HG02588 (cell line): ENCODE data around the gene BCAS3.

Experiments used
- ATAC-seq: cut with Tn5 transposase; IDR thresholded peaks from one replicate; pipeline ENCODE4 v1.9.1; 2021; ENCODE audit warnings: mild to moderate bottlenecking, moderate library complexity; ENCODE audit not compliant: unreplicated experiment

The BCAS3 gene

DNA sequence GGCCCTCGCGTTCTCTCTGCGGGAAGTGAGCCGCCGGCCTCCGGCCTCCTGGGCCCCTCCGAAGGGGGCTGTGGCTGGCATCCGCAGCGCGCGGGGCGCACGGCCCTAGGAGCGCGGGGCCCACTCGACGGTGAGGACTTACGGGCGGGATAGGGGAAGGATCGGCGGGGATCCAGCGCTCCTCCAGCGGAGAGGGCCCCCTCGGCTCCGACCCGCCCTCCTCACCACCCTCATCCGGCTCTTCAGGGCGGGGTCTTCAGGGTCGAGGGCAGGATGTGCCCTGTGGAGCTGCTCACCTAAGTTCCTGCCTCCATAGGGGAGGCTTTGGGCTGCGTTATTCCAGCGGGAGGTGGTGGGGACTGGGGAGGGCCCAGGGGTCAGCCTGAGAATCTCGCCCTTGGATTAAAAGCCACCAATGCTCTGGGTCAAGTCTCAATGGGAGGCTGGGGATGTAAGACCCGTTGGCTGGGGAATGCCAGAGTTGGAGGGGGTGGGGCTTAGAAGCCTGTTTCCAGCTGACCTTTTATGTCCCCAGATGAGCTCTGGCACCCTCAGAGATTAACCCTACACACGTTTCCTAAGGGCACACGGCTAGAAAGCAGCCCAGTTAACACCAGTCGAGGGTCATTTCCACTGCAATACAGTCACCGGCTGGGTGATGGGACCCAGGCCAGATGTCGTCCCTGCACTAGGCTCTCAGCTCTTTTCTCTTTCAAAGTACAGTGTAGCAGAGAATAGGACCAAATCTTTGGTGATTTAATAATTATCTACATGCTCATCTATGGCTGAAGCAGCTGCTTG, 735.4 kb downstream of the BCAS3 start:
- ATAC-seq, result no peak

DNA sequence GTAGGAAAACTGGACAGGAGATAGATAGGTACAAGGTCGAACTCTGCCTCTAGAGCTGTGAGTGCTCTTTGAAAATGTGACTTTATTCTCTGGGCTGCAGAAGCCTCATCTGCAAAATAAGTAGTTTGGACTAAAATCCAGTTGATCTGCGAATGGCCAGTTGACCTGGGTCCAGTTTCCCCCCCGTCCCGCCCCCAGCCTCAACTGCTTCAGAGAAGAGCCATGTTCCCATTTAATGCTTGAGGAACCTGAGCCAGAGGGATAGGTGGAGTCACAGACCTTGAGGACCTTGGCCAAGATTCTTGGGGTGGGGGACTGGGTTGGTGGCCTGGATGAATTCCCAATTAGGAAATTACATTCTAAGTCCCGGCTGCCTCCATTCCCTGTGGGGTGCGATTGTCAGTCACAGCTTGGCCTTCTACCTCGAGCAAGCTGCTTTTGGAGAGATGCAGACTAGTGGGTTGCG, 736.0 kb downstream of the BCAS3 start:
- ATAC-seq, result no peak

DNA sequence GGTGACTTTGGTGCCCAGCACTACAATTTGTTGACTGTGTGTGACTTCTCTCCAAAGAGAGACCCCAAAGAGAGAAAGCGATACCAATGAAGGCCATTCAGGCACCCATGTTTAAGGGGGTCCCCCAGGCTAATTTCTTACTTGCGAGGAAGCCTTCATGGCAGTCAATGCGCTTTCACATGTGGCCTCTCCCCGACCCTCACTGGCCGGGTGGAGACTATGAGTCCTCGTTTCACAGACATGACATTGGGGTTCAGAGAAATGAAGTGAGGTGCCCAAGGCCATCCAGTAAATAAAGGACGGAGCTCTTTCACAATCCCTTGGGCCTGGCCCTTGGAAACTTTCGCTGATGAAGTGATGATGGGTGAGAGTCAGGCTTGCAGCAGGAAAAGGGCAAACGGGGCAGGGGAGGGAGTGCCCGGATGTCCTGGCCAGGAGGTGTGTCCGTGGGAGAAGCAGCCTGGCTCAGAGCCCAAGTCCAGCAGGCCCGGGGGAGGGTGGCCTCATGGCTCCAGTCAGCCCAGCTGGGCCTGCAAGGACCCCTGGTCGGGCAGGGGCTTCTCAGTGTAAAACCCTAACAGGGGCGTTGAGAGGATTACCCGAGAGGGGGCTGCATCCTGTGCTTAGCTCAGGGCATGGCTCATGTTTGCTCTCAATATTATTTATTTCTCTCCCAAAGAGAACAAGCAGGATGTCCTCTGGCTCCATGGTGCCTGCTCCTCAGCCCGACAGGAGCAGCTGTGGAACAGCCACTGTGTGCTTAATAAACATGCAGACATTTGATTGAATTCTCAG, 736.7 kb downstream of the BCAS3 start:
- ATAC-seq, result no peak

DNA sequence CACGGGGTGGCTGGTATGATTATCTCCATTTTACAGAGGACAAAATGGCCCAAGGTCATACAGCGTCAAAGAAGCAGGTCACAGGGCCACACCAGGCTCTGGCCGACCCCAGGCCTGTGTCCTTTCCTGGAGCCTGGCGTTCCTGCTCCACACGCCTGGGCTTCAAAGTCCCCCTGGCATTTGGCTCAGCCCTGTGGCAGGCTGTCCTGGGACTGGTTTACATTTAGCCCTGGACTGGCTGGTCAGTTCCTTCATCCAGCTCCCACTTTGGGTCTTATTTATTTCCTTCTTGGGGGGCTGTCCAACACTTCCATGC, 737.2 kb downstream of the BCAS3 start:
- ATAC-seq, result no peak

DNA sequence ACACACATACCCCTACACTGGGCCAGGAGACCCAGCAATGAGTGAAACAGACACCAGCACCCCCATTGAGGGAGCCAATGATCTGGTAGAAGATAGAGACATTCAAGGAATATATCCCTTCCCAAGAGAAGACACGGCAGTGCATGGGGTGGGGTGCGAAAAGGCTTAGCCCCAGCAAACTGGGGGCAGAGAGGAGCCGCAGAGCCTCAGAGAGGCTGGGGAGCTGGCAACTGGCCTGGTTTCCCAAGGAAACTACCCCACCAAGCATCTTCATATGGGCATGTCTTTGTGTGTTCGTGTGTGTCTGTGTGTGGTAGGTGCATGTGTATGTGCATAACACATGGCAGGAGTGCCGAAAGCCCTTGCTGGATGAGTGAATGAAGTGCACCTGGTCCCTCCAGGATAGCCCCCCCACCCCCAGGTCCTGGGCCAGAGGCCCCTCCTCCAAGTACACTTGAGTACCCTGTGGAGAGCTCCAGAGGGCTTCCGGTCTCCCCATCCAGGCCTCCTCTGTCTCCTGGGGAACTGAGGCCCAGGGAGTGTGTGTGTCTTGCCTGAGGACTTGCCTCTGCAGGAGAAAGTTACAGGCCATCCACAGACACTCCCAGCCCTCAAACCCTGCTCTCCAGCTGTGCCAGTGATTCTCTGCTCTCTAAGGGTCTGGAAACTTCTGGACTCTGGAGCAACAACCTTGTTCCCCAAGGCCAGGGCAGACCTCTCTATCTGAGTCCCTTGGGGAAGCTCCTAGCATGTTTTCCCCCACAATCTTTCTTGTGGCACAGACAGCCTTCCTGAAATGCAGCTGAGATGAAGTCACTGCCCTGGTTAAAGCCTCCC, 737.9 kb downstream of the BCAS3 start:
- ATAC-seq, result no peak

DNA sequence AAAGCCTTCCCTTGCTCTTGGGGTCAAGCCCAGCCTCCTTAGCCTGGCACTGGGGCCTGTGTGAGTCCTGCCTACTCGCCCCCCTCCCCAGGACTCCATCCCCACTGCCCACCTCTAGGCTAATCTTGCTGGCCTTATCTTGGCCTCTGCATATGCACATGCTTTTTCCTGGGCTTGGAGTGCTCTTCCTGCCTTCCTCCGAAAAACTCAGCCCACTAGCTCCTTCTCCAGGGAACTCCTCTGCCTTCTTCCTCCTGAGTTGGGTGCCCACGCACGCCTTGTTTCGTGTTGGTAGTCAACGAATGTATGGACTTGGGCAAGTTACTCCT, 738.5 kb downstream of the BCAS3 start:
- ATAC-seq, result no peak

DNA sequence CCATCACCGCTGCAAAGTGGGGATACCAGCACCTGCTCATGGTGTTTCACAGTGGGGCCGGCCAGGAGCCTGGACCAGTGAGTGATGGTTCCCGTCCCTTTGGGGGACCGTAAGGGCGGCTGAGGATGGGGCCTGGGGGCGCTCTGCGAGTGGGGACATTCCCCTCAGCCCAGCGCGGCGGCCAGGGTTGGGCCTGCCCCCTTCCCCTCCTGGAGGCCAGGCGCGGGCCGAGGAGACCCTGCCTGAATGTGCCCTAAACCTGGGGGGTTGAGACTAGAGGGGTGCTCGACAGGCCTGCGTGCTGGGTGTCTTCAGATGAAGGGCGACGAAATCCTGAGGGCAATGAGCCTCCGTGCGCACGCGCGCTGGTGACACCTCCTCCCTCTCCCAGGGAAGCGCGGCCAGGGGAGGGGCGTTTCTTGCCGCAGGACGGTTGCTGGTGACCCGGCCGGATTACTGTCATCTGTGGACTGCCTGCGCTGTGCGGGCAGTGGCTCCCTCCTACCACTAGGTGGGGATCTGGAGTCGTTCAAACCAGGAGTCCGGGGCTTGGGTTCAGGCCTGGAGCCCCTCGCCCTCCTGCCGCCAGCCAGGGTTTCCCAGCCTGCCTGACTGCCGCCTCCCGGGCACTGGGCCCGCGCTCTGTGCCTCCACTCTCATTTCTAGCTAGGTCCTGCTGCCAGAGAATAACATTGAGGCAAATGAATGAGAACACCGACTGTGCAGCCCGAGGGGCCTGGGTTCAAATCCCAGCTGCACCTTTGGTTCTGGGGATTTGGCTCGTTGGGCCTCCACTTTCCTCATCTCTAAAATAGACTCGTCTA, 739.1 kb downstream of the BCAS3 start:
- peak; percentile 40 for ATAC-seq

DNA sequence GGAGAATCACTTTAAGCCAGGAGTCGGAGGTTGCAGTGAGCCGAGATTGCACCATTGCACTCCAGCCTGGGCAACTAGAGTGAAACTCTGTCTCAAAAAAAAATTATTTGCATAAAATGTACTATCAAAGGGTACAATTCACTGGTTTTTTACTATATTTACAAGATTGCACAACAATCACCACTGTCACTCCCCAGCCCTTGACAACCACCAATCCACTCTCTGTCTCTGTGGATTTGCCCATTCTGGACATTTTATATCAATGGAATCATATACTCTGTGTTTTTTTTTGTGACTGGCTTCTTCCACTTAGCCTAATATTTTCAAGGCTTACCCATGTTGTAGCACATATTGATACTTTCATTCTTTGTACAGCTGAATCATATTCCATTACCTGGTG, 740.8 kb downstream of the BCAS3 start:
- no peak for ATAC-seq

DNA sequence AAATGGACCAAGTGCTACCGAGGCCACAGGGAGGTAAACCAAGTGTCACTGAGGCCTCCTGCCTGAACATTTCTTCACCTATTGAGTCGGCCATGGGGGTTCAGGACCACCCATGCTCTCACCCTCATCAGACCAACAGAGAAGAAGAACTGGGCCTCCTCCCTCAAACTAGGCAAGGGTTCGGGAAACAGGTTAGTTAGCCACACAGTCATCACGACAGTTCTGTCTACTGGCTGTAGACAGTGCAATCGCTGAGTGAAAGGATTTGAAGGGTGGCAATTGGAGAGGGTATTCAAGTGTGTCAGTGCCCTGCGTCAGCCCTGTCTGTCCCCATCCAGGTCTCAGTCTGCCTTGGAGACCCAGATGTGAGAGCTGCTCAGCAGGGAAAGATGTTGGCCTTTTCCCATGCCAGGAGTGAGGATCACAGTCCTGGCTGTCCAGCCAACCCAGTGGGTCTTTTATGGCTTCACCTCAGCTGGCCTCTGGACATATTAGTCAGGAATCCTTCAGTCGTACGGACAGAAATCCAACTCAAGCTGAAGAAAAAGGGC, 741.9 kb downstream of the BCAS3 start:
- ATAC-seq, result no peak

DNA sequence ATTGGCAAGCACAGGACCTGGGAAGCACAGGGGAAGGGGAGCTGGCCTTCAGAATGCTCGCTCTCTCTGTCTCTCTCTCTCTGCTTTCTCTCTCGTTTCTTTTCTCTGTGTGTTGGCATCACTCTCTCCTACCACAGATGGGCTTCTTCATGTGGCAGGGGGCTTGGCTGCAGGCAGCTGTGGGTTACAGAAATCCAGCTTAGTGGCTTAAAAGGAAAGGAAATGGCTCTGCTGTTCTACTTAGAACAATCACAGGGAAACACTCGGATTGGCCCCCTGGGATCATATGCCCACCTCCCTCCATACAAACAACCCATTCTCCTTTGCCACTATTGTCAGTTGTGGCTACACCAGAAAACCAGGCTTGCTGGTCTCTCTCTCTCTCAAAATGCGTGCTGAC, 742.4 kb downstream of the BCAS3 start:
- ATAC-seq, result no peak

DNA sequence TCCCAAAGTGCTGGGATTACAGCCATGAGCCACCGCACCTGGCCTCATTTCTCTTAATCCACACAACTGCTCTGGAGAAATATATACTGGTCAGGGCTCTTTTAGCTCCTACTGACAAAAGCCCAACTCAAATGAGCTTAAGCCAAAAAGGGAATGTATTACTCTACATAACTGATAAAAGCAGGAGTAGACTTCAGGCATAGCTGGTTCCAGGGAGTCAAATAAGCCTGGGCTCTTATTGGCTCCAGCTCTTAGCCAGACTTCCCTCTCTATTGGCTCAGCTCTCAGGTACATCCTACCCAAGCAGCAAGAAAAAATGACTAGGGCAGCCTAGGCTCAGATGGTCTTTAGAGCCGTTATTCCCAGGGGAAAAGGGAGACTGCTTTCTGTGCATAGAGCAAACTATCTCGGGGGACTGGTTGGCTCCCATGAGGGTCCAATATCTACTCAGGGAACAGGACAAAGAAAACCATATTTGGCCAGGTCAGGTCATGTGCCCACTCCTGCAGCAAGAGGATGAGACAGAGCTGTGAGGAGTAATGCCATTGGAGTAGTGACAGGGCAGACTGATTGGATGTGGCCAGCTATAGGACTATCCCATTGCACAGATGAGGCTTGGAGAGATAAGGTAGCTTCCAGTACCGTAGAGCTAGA, 743.2 kb downstream of the BCAS3 start:
- no peak for ATAC-seq

DNA sequence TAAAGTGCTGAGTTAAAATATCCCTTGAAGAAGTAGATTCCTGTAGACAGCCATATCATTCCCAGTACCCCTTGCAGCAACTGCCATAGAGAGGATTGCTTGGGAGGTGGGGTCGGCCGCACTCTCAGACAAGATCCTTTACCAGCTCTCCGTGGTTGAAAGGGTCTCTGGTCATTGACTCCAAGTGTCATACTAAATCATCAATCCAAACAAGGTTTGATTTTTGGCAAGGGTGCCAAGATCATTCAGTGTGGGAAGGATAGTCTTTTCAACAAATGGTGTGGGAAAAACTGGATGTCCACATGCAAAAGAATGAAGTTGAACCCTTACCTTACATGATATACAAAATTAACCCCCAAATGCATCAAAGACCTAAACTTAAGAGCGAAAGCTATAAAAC, 743.8 kb downstream of the BCAS3 start:
- no peak for ATAC-seq

DNA sequence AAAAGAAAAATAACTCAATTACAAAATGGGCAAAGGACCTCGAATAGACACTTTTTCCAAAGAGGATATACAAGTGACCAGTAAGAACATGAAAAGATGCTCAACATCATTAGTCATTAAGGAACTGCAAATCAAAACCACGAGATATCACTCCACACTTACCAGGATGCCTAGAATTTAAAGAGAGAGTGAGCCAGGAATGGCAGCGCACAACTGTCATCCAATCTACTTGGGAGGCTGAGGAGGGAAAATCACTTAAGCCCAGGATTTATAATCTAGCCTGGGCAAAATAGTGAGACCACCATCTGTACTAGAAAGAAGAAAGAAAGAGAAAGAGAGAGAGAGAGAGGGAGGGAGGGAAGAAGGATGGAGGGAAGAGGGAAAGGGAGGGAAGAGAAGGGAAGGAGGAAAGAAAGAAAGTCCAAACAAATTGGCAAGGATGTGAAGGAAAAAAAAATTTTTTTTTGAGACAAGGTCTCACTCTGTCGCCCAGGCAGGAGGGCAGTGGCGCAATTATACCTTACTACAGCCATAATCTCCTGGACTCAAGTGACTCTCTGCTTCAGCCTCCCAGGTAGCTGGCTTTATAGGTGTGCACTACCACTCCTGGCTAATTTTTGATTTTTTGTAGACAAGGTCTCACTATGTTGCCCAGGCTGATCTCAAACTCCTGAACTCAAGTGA, 744.6 kb downstream of the BCAS3 start:
- ATAC-seq, result no peak

DNA sequence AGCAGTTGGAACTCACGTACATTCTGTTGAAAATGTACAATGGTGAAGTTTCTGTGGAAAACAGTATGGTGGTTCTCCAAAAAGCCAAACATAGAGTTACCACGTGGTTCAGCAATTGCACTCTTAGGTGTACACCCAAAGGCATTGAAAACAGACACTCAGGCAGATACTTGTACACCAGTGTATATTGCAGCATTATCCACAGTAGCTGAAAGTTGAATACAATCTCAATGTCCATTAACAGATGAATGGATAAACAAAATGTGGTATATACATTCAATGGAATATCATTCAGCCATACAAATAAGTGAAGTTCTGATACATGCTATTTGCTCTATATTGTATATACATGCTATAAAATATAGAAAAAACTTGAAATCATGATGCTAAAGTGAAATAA, 745.2 kb downstream of the BCAS3 start:
- no peak for ATAC-seq

DNA sequence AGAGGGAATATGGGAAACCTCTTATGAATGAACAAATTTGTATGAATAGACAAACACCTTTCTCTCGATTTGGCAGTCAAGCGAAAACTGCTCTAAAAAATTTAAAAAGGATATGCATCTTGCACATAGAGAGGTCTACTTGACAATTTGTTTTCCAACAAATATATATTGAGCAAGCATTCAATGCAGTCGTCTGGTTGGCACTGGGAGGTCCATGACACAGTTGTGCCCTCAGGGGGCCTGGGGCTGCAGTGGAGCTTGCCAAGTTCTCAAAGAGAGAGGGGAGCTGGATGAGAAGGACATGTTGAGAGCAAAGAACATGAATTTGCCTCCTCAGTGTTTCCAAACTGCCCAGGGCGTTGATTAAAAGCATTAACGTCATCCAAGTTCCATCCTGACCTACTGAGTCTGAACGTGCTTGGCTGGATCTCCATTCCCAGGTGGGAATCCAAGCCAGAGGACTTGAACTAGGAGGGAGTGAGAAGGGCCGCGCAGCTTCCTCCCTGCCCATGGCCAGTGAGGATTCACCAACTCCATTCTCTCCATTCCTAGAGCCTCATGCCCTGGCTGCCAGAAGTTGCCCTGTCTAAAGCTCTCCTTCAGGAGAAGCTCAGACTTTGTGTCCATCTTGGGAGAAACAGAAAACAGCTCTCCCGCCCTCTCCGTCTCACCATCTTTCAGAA, 746.5 kb downstream of the BCAS3 start:
- ATAC-seq, result no peak

DNA sequence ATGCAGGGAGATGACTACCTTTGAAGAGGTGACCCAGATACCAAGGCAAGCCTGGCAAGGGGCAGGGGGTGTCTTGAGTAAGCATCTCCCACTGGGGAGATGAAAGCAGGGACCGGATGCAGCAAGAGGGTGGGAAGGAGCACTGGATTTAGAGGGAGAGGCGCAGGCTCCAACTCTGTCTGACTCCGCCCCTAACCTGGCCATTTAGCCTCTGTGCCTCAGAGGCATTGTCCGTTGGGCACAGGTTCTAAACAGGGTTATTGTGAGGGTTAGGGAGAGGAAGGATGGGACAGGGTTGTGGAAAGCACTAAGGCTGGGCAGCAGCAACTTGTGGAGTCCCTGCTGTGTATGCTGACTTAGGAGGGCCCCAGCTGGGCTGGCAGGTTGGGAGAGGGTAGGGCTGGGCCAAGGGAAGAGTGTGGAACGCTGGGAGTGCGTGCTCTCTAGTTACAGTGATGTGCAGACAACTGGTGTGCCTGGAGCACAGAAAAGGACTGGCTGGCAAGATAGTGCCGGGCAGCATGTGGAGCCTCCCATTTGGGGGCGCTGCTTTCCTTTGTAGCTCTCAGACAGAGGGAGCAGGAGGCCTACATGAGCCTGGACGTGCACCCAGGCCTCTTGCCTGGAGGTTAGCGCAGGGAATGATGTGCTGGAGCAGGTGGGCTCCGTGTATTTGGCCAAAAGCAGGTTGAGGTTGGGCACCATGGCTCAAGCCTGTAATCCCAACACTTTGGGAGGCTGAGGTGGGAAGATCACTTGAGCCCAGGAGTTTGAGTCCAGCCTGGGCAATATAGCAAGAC, 748.2 kb downstream of the BCAS3 start:
- no peak for ATAC-seq

DNA sequence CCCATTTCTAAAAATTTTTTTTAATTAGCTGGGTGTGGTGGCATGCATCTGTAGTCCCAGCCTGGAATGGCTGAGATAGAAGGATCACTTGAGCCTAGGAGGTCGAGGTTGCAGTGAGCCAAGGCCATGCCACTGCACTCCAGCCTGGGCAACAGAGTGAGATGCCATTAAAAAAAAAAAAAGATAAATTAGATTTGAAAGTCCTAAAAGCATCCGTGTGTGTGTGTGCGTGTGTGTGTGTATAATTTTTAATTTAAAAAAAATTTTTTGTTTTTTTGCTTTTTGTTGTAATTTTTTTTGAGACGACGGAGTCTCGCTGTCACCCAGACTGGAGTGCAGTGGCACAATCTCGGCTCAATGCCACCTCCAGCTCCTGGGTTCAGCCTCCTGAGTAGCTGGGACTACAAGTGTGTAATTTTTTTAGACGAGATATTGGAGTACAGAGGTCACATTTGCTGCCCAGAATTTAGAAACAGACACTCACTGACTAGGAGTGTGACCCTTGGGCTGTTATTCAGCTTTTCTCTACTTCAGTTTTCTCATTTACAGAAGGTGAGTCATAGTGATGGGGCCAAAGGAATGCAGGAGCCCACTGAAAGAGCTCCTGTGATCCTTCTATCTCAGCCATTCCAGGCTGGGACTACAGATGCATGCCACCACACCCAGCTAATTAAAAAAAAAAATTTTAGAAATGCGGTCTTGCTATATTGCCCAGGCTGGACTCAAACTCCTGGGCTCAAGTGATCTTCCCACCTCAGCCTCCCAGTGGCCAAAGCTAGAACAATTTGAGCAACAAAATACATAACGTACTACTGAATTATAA, 749.0 kb downstream of the BCAS3 start:
- ATAC-seq, result no peak
